GM04503 (cell line): ENCODE results near the gene TENT5A.
"Not testable (repeated sequence)": the region's sequence is repeated elsewhere in the genome, so short reads cannot be mapped to it uniquely, and the experiment has no call there.

ENCODE experiments used
- DNase-seq: peaks from one replicate; pipeline ENCODE4 v3.0.0-alpha.2; 2012; ENCODE audit warnings: low read depth

Gene TENT5A

GRCh38 chr6:81750681-81751387 is 1.6 kb downstream of the TENT5A start:
- DNase-seq: no peak

GRCh38 chr6:81750200-81750599 is 2.3 kb downstream of the TENT5A start:
- no peak for DNase-seq

DNA sequence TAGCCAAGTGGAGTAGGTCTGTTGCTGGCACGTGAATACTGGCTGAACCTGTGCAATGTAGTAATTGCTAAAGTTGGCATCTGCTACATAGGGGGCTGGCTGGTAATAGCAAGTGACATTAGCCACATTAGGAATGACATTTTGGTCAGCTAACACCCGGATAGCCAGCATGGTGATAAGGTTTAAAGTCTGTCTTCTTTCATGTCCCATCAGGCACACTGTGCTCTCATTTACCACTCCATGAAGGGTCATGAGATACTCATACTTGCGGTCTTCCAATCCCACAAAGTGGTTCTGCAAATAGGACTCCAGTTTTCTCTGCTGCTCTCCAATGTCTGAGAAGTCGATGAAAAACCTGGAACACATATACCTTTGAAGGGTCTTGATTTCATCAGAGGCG is 2.8 kb downstream of the TENT5A start:
- DNase-seq: no peak

GRCh38 chr6:81748994-81749393 is 3.5 kb downstream of the TENT5A start:
- no peak for DNase-seq

- no peak for DNase-seq
Observed at GRCh38 chr6:81747327-81747726, 5.2 kb downstream of the TENT5A start.

- DNase-seq: no peak
Observed at GRCh38 chr6:81744131-81744530, 8.3 kb downstream of the TENT5A start.

GRCh38 chr6:81743649-81744048 is 8.8 kb downstream of the TENT5A start:
- no peak for DNase-seq

DNA sequence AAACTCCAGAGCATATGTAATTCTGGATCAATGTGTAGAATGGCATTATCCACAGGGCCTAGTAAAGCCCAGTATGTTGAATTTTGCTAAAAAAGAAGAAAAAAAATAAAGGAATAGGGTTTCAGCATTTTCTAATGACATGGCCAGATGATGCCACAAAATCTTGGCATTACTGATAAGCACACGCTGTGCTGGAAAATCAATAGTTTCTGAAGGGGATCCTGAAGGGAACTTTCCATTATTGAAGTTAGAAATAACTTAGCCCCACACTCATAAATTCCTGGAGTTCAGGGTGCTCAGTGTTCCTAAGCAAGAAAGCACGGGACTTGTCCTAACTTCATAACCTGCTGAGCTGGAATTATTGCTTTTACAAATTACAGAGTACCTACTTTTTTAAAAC is 10.8 kb downstream of the TENT5A start:
- no peak for DNase-seq

DNA sequence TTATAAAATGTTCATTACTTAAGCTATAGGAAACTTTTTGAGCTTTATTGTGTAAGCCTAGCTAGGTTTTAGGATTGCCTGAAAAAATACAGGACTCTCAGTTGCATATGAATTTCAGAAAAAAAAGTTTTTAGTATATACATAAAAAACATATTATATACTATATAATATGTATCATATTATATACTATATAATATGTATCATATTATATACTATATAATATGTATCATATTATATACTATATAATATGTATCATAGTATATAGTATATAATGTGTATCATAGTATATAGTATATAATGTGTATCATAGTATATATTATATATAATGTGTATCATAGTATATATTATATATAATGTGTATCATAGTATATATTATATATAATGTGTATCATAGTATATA is 11.9 kb downstream of the TENT5A start:
- not testable (repeated sequence) for DNase-seq

GRCh38 chr6:81739230-81740195 is 13.0 kb downstream of the TENT5A start:
- DNase-seq: no peak

DNA sequence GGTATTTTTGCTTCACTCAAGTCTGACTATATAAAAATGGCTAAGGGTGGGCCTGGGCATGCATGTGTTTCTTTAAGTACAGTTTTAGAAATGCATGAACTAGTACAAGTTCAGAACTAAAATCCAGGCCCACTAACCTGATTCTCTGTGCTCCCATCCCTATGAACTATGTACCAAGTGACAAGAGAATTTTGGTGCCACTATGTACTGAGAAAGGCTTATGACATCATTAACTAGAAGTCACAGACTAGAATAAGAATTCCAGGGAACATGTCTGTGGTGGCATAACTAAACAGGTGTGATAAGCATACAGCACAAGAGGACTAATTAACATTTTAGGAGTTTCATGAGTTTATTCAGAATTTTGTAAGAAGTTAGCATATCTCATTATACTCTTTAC is 16.1 kb downstream of the TENT5A start:
- DNase-seq: no peak

DNA sequence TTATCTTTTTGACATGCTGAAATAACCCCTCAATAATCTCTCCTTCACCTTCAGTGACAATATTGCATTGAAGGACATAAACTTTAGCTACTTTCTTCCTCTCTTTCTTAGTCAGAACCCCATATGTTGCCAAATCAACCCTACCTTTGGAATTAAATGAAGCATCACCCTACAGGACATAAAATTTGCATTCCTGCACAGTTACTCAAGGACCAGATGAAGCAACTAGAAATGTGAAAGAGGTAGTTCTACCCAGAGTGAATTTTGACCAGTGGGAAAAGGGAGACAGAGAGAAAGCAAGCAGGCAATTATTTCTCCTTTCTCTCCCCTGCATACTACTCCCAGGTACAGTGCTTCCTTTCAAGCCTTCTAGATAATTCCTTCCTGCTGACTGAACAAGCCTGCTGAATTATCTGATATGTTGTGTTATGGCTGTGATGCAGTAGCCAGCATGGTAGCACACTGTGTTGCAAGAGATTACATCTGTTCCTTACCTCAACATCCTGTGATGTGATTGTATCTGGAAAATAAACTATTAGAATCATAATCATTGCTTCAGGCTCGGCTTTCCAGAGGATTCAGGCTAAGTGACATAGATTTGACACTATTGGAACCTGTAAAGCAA is 16.6 kb downstream of the TENT5A start:
- DNase-seq: no peak

GRCh38 chr6:81734500-81735150 is 17.9 kb downstream of the TENT5A start:
- no peak for DNase-seq

- DNase-seq: no peak
Observed at GRCh38 chr6:81734081-81734480, 18.4 kb downstream of the TENT5A start.

GRCh38 chr6:81731814-81732213 is 20.7 kb downstream of the TENT5A start:
- no peak for DNase-seq

DNA sequence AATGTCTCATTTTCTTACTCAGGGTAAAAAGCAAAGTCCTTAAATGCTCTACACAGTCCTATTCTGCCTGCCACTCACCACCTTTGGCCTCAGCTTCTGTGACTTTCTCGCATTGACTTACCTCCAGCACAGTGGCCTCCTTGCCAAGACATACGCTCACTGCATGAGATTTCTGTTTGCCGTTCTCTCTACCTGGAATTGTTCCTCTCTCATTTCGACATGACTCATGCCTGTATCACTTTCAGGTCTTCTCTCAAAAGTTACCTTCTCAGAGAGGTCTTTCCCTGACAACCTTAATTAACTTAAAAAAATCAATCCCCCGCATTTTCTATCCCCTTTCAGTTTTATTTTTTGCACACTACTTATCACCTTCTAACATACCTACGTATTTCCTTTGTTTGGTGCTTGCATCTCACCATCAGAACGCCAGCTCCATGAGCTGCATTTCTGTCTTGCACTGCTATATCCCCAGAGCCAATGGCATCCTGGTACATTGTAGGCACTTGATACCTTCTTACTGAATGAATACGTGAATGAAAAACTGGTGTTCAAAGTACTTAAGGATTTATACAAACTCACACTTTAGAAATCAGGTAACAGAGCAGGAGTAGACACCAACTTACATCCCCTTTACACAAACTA is 24.5 kb downstream of the TENT5A start:
- DNase-seq: no peak

- no peak for DNase-seq
Observed at GRCh38 chr6:81725127-81725526, 27.4 kb downstream of the TENT5A start.

- DNase-seq: no peak
Observed at GRCh38 chr6:81722506-81723223, 29.8 kb downstream of the TENT5A start.

DNA sequence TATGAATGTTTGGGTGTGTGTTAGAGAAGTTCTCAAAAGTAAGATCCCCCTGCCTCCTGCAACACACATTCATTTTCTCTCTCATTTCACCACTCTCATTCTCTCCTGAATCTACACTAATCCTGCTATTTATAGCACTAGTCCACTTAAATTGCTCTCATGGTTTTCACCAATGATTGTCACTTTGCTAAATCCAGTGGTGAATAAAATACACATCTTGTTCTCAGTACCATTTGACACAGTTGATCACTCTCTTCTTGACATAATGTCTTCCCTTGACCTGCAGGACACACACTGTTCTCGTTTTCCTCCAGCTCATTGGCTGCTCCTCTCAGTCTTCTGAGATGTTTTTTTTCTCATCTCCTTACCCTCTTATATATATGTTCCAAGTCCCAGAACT is 32.1 kb downstream of the TENT5A start:
- DNase-seq: no peak

DNA sequence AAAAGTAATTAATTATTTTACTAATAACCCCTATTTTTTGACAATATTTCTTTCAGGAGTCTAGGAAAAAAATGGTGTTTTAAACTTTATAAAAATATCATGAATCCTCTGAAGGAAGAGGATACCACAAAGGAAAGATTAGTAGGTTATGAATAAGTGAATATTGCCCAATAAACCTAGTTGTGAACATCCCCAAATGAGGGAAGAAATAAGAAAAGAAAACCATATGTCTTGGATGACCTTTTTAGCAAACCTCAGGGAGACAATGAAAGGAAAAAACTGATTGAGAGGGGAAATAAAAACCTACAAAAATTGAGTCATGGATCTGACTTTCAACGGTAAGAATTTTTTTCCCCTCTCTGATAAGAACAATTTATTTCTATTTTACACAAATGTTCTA is 34.4 kb downstream of the TENT5A start:
- no peak for DNase-seq

- no peak for DNase-seq
Observed at GRCh38 chr6:81714684-81715083, 37.8 kb downstream of the TENT5A start.
